ENCODE data around the gene FAM43A. TPM values are rescaled to one million over a fixed set of nuclear protein-coding genes. Genes with fewer than 3 reads are reported as not detected.

FAM43A gene, protein sequence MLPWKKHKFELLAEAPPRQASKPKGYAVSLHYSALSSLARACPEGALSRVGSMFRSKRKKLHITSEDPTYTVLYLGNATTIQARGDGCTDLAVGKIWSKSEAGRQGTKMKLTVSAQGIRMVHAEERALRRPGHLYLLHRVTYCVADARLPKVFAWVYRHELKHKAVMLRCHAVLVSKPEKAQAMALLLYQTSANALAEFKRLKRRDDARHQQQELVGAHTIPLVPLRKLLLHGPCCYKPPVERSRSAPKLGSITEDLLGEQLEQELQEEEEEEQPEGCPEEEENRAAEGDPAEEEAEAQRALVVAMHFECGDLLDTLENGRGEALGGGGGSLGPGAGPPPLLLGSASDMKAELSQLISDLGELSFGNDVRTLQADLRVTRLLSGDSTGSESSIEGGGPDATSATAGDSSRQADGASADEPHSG
- total RNA-seq, result 27.9 and 62.9 TPM in 2 replicates

DNA sequence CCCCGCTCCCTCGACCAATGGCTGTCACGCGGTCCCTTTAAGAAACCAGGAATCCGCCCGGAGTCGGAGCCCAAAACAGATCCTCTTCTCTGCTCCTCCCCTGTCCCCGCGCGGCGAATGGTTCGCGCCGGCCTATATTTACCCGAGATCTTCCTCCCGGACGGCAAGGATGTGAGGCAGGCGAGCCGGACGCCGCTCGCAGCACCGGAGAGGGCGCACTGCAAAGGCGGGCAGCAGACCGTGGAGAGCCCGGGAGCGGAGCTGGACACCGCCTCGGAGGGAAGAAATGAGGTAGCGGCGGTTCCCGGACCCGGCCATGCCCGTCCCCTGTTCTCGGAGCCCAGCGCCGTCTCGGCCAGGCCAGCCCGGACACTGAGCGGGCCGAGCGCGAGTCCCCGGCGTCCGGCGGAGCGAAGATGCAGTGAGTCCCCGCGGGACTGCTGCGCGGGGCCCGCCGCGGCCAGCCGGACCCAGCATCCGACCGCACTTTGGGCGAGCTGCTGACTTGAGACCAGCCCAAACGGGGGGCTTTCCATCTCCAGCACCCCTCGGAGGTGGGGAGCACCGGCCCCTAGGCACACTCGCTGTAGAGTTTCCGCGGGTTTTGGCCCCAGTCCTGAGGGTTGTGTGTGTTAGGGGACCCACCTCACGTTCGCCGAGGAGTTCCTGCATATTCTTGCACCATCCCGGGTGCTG is at the start of gene FAM43A:
Gene FAM43A, plus strand, starts transcription at position 166 of the 696 bp plus-strand sequence. CDS start 944 bp downstream, outside the sequence.

DNA sequence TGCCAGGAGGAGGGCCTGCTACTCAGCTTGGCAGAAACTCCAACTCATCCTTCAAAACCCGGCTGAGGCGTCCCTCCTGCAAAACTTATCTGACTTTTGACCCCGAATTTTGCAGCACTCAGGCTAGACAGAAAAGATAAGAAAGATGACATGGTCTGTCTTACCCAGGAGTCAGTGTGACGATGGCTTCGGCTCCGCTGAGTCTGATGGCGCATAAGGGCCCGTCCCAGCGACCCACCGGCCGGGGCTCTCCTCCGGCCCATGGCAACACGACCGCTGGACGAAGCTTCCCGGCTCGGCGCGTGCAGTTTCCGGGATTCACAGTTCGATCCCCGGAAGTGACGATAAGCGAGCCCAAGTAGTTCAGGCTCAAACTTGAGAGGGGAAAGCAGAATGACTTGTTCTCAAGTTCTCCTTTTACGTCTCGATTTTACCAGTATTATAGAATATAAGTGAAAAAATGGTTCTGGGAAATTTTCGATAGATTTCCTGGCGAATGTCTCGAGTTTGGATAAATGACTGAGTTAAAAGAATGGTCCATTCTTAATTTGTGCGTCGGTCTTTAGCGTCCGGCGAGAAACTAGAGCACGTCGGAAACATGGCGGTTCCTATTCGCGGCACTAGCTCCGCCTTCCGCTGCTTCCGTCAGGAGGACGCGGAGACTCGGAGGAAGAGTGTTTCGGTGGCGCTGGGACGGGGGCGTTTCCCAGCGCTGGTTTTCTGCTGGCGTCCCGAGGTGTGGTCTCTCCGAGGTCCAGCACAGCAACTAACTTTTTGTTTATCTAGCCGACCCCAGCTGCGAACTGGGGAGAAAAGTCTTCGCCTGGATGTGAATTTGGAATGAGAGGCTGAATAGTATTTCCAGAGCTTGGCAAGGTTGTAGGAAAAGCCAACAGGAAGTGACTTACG is 13.5 kb upstream of the FAM43A start, which contains the start of gene LSG1:
Gene LSG1, minus strand, starts transcription at position 292 of the 909 bp plus-strand sequence. Its CDS starts 29 bp downstream, at position 263.

Other genes with a start within 250 kb of the FAM43A start
- gene ATP13A3, start 198.9 kb upstream of the FAM43A start, total RNA-seq, result 97.2 and 247 TPM in 2 replicates
- 19.3 and 26.8 TPM in 2 replicates for gene TMEM44, start 52.5 kb upstream of the FAM43A start, total RNA-seq
- 10.1 and 17.9 TPM in 2 replicates for gene LSG1, start 13.7 kb upstream of the FAM43A start, total RNA-seq

All from pericardium fibroblast (primary cell).